GM19238 (cell line): ENCODE results near the gene GRIN2C.
"Not testable (repeated sequence)": the region's sequence is repeated elsewhere in the genome, so short reads cannot be mapped to it uniquely, and the experiment has no call there.

ENCODE experiments used
- DNase-seq: peaks from one replicate; pipeline ENCODE4 v3.0.0; 2011; ENCODE audit warnings: low spot score; ENCODE audit not compliant: insufficient read length

Gene GRIN2C

GRCh38 chr17:74881073-74881472, 21.4 kb upstream of the GRIN2C start:
- DNase-seq = no peak

- DNase-seq = no peak
Measured at GRCh38 chr17:74879308-74879707, 19.6 kb upstream of the GRIN2C start.

GRCh38 chr17:74878658-74879057, 19.0 kb upstream of the GRIN2C start:
- DNase-seq = no peak

- DNase-seq = no peak
Measured at GRCh38 chr17:74877592-74878548, 18.2 kb upstream of the GRIN2C start.

- DNase-seq = no peak
Measured at GRCh38 chr17:74875977-74876593, 16.4 kb upstream of the GRIN2C start.

GRCh38 chr17:74875155-74875976, 15.7 kb upstream of the GRIN2C start:
- DNase-seq = no peak

GRCh38 chr17:74874615-74875037, 14.9 kb upstream of the GRIN2C start:
- DNase-seq = no peak

GRCh38 chr17:74873874-74874614, 14.4 kb upstream of the GRIN2C start:
- no peak for DNase-seq

- DNase-seq = peak; percentile 100
Measured at GRCh38 chr17:74873037-74873873, 13.6 kb upstream of the GRIN2C start.

GRCh38 chr17:74872313-74873036, 12.8 kb upstream of the GRIN2C start, which contains the start of gene FDXR:
Gene FDXR (minus strand): TSS chr17:74872994. CDS start chr17:74872944, 50 bp downstream.
- no peak for DNase-seq

GRCh38 chr17:74871356-74872076, 11.8 kb upstream of the GRIN2C start:
- DNase-seq = no peak

GRCh38 chr17:74870512-74870911, 10.8 kb upstream of the GRIN2C start:
- DNase-seq = no peak

GRCh38 chr17:74870028-74870427, 10.3 kb upstream of the GRIN2C start:
- not testable (repeated sequence) for DNase-seq

- no peak for DNase-seq
Measured at GRCh38 chr17:74868908-74869255, 9.2 kb upstream of the GRIN2C start.

GRCh38 chr17:74868251-74868907, 8.7 kb upstream of the GRIN2C start:
- DNase-seq = no peak

- DNase-seq = no peak
Measured at GRCh38 chr17:74866198-74866835, 6.6 kb upstream of the GRIN2C start.

- DNase-seq = no peak
Measured at GRCh38 chr17:74865504-74866197, 6.0 kb upstream of the GRIN2C start.
